Activated naive CD4-positive, alpha-beta T cell treated with anti-CD3 and anti-CD28 coated beads for 36 hours (primary cell): Measurements from ENCODE around the gene PRM2. TPM values are rescaled to one million over a fixed set of nuclear protein-coding genes. Genes with fewer than 3 reads are reported as not detected.

Experiments used
- CTCF ChIA-PET: fragments of 350-600 bp; sonication (Branson Sonifier 250); formaldehyde crosslinking; loops from one replicate; lab custom pipeline; 2021; ENCODE audit warnings: antibody characterized with exemption; lab: Charles Lee
- DNase-seq: peaks from one replicate; pipeline ENCODE4 v3.0.0-alpha.2; 2020
- H3K27ac Mint-ChIP-seq: one replicate; pipeline ENCODE4 v1.8.0; 2021; ENCODE audit warnings: mild to moderate bottlenecking, mixed read lengths
- H3K27me3 Mint-ChIP-seq: one replicate; pipeline ENCODE4 v1.8.0; 2021; ENCODE audit warnings: low read depth, mixed read lengths
- H3K36me3 Mint-ChIP-seq: one replicate; pipeline ENCODE4 v1.8.0; 2021; ENCODE audit warnings: low read depth, mixed read lengths
- H3K4me1 Mint-ChIP-seq: one replicate; pipeline ENCODE4 v1.8.0; 2021; ENCODE audit warnings: low read depth, mixed read lengths
- H3K4me3 Mint-ChIP-seq: one replicate; pipeline ENCODE4 v1.8.0; 2021; ENCODE audit warnings: mild to moderate bottlenecking, moderate library complexity, mixed read lengths
- H3K9me3 Mint-ChIP-seq: one replicate; pipeline ENCODE4 v1.8.0; 2021; ENCODE audit warnings: mixed read lengths
- intact Hi-C: fragments of 100-400 bp; cut with micrococcal nuclease; formaldehyde crosslinking; loops from one replicate; pipeline ENCODE4 v1.15.1; 2023
- total RNA-seq, 2 experiments: library from RNA; stranded (reverse); gene quantifications; one replicate each; pipeline ENCODE4 v1.2.3, GENCODE V29; 2021

Gene PRM2
- total RNA-seq, 2 experiments from 2014 or later: not detected

GRCh38 chr16:11253995-11254912 lies 22.0 kb downstream of the PRM2 start:
- no peaks in the 10 kb centered on the region for H3K9me3 Mint-ChIP-seq
- H3K4me3 Mint-ChIP-seq: peak overlapping the region; percentile 87
- H3K27ac Mint-ChIP-seq: peak overlapping the region; percentile 99
- CTCF ChIA-PET: interaction anchor here (0.6 to 7.2 kb wide), 17 partner anchors 8 to 289 kb away, joined by 3 to 67 read pairs (median 4); no protein-coding TSS in a partner anchor
- peaks cover 43% of the 10 kb centered on the region for H3K36me3 Mint-ChIP-seq
- DNase-seq: peak; percentile 37
- H3K27me3 Mint-ChIP-seq: no peaks in the 10 kb centered on the region
- H3K4me1 Mint-ChIP-seq: peaks cover 41% of the 10 kb centered on the region
- intact Hi-C loops: loop anchor here (10.0 kb wide), 2 partner anchors 509 to 541 kb away; partner anchors contain the start of genes NUBP1 and ZC3H7A

GRCh38 chr16:11253009-11253994 lies 23.0 kb downstream of the PRM2 start:
- Mint-ChIP-seq H3K36me3 (peaks cover 46% of the 10 kb centered on the region), H3K27ac (peak overlapping the region; percentile 99), H3K4me3 (peak overlapping the region; percentile 87), H3K27me3 (no peaks in the 10 kb centered on the region), H3K4me1 (peaks cover 35% of the 10 kb centered on the region), H3K9me3 (no peaks in the 10 kb centered on the region)
- CTCF ChIA-PET: interaction anchor here (0.6 to 3.8 kb wide), 8 partner anchors 28 to 282 kb away, joined by 3 to 32 read pairs (median 4); no protein-coding TSS in a partner anchor
- intact Hi-C loops: loop anchor here (10.0 kb wide), 2 partner anchors 509 to 541 kb away; partner anchors contain the start of genes NUBP1 and ZC3H7A
- DNase-seq: peak; percentile 86

- Mint-ChIP-seq H3K4me3 (peak overlapping the region; percentile 87), H3K27ac (peak overlapping the region; percentile 99), H3K9me3 (no peaks in the 10 kb centered on the region), H3K4me1 (peaks cover 35% of the 10 kb centered on the region), H3K27me3 (no peaks in the 10 kb centered on the region), H3K36me3 (peaks cover 49% of the 10 kb centered on the region)
- no peak for DNase-seq
- CTCF ChIA-PET: interaction anchor here (0.6 to 1.9 kb wide), 13 partner anchors 18 to 303 kb away, joined by 3 to 7 read pairs (median 3); no protein-coding TSS in a partner anchor
- intact Hi-C loops: loop anchor here (1.0 to 10.0 kb wide), 7 partner anchors 19 to 542 kb away; partner anchors contain the start of genes NUBP1 and ZC3H7A
Measured at GRCh38 chr16:11252482-11252931, 23.8 kb downstream of the PRM2 start.

GRCh38 chr16:11251525-11252481 lies 24.5 kb downstream of the PRM2 start:
- Mint-ChIP-seq H3K27ac (peak overlapping the region; percentile 99), H3K4me3 (peak overlapping the region; percentile 87), H3K4me1 (peaks cover 34% of the 10 kb centered on the region), H3K9me3 (no peaks in the 10 kb centered on the region), H3K27me3 (no peaks in the 10 kb centered on the region), H3K36me3 (peaks cover 49% of the 10 kb centered on the region)
- DNase-seq: peak; percentile 93
- CTCF ChIA-PET: interaction anchor here (0.6 to 1.9 kb wide), 16 partner anchors 13 to 302 kb away, joined by 3 to 7 read pairs (median 3); no protein-coding TSS in a partner anchor
- intact Hi-C loops: loop anchor here (1.0 to 10.0 kb wide), 7 partner anchors 19 to 543 kb away; partner anchors contain the start of genes NUBP1 and ZC3H7A

GRCh38 chr16:11250786-11251524 lies 25.3 kb downstream of the PRM2 start:
- intact Hi-C loops: loop anchor here (10.0 kb wide), 2 partner anchors 506 to 544 kb away; partner anchors contain the start of genes NUBP1 and ZC3H7A
- H3K9me3 Mint-ChIP-seq: no peaks in the 10 kb centered on the region
- peaks cover 41% of the 10 kb centered on the region for H3K4me1 Mint-ChIP-seq
- peak overlapping the region; percentile 99 for H3K27ac Mint-ChIP-seq
- CTCF ChIA-PET: interaction anchor here (0.9 to 1.5 kb wide), 4 partner anchors 12 to 287 kb away, joined by 3 to 7 read pairs (median 5); no protein-coding TSS in a partner anchor
- no peak for DNase-seq
- no peak overlapping the region for H3K4me3 Mint-ChIP-seq
- peaks cover 49% of the 10 kb centered on the region for H3K36me3 Mint-ChIP-seq
- H3K27me3 Mint-ChIP-seq: no peaks in the 10 kb centered on the region

- CTCF ChIA-PET: no interaction called here
- no peak for DNase-seq
Measured at GRCh38 chr16:11250091-11250785, 26.0 kb downstream of the PRM2 start.

GRCh38 chr16:11249233-11250061 lies 26.8 kb downstream of the PRM2 start:
- peaks cover 51% of the 10 kb centered on the region for H3K4me1 Mint-ChIP-seq
- no peaks in the 10 kb centered on the region for H3K27me3 Mint-ChIP-seq
- no peak overlapping the region for H3K4me3 Mint-ChIP-seq
- peaks cover 40% of the 10 kb centered on the region for H3K36me3 Mint-ChIP-seq
- CTCF ChIA-PET: no interaction called here
- no peak overlapping the region for H3K27ac Mint-ChIP-seq
- no peak for DNase-seq
- intact Hi-C loops: loop anchor here (10.0 kb wide), 2 partner anchors 505 to 545 kb away; partner anchors contain the start of genes NUBP1 and ZC3H7A
- H3K9me3 Mint-ChIP-seq: no peaks in the 10 kb centered on the region

More at GRCh38 chr16:11250091-11250785, 26.0 kb downstream of the PRM2 start:
- Mint-ChIP-seq H3K27ac (peak overlapping the region; percentile 71), H3K27me3 (no peaks in the 10 kb centered on the region), H3K4me1 (peaks cover 48% of the 10 kb centered on the region), H3K4me3 (no peak overlapping the region), H3K36me3 (peaks cover 46% of the 10 kb centered on the region), H3K9me3 (no peaks in the 10 kb centered on the region)
- intact Hi-C loops: loop anchor here (10.0 kb wide), 2 partner anchors 505 to 545 kb away; partner anchors contain the start of genes NUBP1 and ZC3H7A

- intact Hi-C loops: no loop called here
- Mint-ChIP-seq H3K27ac (peak overlapping the region; percentile 23), H3K4me1 (peaks cover 51% of the 10 kb centered on the region), H3K36me3 (peaks cover 28% of the 10 kb centered on the region), H3K9me3 (no peaks in the 10 kb centered on the region), H3K27me3 (no peaks in the 10 kb centered on the region), H3K4me3 (no peak overlapping the region)
- CTCF ChIA-PET: interaction anchor here (0.9 to 1.6 kb wide), 3 partner anchors 23 to 277 kb away, joined by 3 to 4 read pairs (median 4); no protein-coding TSS in a partner anchor
- DNase-seq: peak; percentile 49
Measured at GRCh38 chr16:11248133-11248532, 28.1 kb downstream of the PRM2 start.

- H3K4me1 Mint-ChIP-seq: peaks cover 42% of the 10 kb centered on the region
- DNase-seq: peak; percentile 57
- H3K36me3 Mint-ChIP-seq: peaks cover 10% of the 10 kb centered on the region
- no peaks in the 10 kb centered on the region for H3K9me3 Mint-ChIP-seq
- no peaks in the 10 kb centered on the region for H3K27me3 Mint-ChIP-seq
- intact Hi-C loops: loop anchor here (1.0 kb wide), 2 partner anchors 13 to 21 kb away; no protein-coding TSS in a partner anchor
- no peak overlapping the region for H3K27ac Mint-ChIP-seq
- CTCF ChIA-PET: interaction anchor here (1.0 to 1.5 kb wide), 2 partner anchors 9 to 275 kb away, joined by 4 to 6 read pairs; no protein-coding TSS in a partner anchor
- no peak overlapping the region for H3K4me3 Mint-ChIP-seq
Measured at GRCh38 chr16:11245988-11246387, 30.3 kb downstream of the PRM2 start.
